ENCODE results near the gene WNK2.

WNK2 gene

GRCh38 chr9:93361995-93362394, 178.1 kb downstream of the WNK2 start:
- Histone ChIP-seq H3K4me3 (ENCODE audit: low read length in 2 of 2) (no peak overlapping the region), H3K27ac (replicated peaks; ENCODE audit: low read length) (no peak overlapping the region), H3K14ac (ENCODE audit: low read length) (no peak overlapping the region), H2BK15ac (ENCODE audit: low read length) (no peak overlapping the region), H2AK5ac (ENCODE audit: low read depth, low read length) (no peak overlapping the region), H3K9ac (ENCODE audit: low read depth, low read length, poor library complexity) (no peak overlapping the region), H3K23ac (ENCODE audit: low read depth, low read length, poor library complexity) (no peak overlapping the region), H2BK5ac (ENCODE audit: low read length) (no peak overlapping the region), H4K91ac (ENCODE audit: low read depth, low read length, poor library complexity) (no peak overlapping the region), H4K8ac (ENCODE audit: low read depth, low read length) (no peak overlapping the region), H2BK120ac (ENCODE audit: low read depth, low read length) (no peak overlapping the region), H3K36me3 (replicated peaks in 1 of 2; ENCODE audit: control insufficient read depth in 2 of 2, insufficient read depth in 2 of 2, low read length in 2 of 2) (no peaks in the 10 kb centered on the region), H3K9me3 (replicated peaks in 1 of 2; ENCODE audit: control insufficient read depth in 2 of 2, insufficient read depth in 1 of 2, low read depth in 1 of 2, low read length in 2 of 2) (peaks cover 3 to 4% of the 10 kb centered on the region in 2 donors), H3K4me1 (ENCODE audit: control insufficient read depth in 2 of 2, insufficient read depth in 1 of 2, low read depth in 1 of 2, low read length in 2 of 2) (no peaks in the 10 kb centered on the region), H3K79me1 (ENCODE audit: low read depth, low read length) (no peaks in the 10 kb centered on the region), H3K4ac (ENCODE audit: low read length) (no peak overlapping the region), H3K18ac (ENCODE audit: low read length) (no peak overlapping the region), H2BK12ac (ENCODE audit: low read length) (no peak overlapping the region), H3K27me3 (ENCODE audit: control insufficient read depth in 3 of 3, insufficient read depth in 3 of 3, low read depth in 1 of 3, low read length in 3 of 3) (peaks cover 0 to 4% (median 0%) of the 10 kb centered on the region in 3 experiments), H3K4me2 (ENCODE audit: insufficient read depth, low read length, poor library complexity, severe bottlenecking) (no peak overlapping the region), H2AFZ (ENCODE audit: low read length) (no peak overlapping the region)
- no peak for DNase-seq (ENCODE audit: low spot score)
- WGBS, 2 donors (ENCODE audit: extremely low coverage in 2 of 2, insufficient read length in 2 of 2, insufficient replicate concordance in 1 of 2) = no CpG with 5 or more reads among the region's 3 CpGs

GRCh38 chr9:93364734-93365426, 180.9 kb downstream of the WNK2 start:
- H4K91ac ChIP-seq (ENCODE audit: low read depth, low read length, poor library complexity) = no peak overlapping the region
- H2BK5ac ChIP-seq (ENCODE audit: low read length) = no peak overlapping the region
- H3K18ac ChIP-seq (ENCODE audit: low read length) = no peak overlapping the region
- H3K36me3 ChIP-seq (replicated peaks in 1 of 2; ENCODE audit: control insufficient read depth in 2 of 2, insufficient read depth in 2 of 2, low read length in 2 of 2) = no peaks in the 10 kb centered on the region
- no peak overlapping the region for H3K9ac ChIP-seq (ENCODE audit: low read depth, low read length, poor library complexity)
- no peak overlapping the region for H2BK12ac ChIP-seq (ENCODE audit: low read length)
- no peak overlapping the region for H3K14ac ChIP-seq (ENCODE audit: low read length)
- H2AK5ac ChIP-seq (ENCODE audit: low read depth, low read length) = no peak overlapping the region
- no peaks in the 10 kb centered on the region for H3K79me1 ChIP-seq (ENCODE audit: low read depth, low read length)
- H3K4me1 ChIP-seq (ENCODE audit: control insufficient read depth in 2 of 2, insufficient read depth in 1 of 2, low read depth in 1 of 2, low read length in 2 of 2) = no peaks in the 10 kb centered on the region
- DNase-seq (ENCODE audit: low spot score) = no peak
- H2AFZ ChIP-seq (ENCODE audit: low read length) = no peak overlapping the region
- no CpG with 5 or more reads among the region's 2 CpGs for WGBS, 2 donors (ENCODE audit: extremely low coverage in 2 of 2, insufficient read length in 2 of 2, insufficient replicate concordance in 1 of 2)
- H3K27ac ChIP-seq (replicated peaks; ENCODE audit: low read length) = no peak overlapping the region
- H2BK15ac ChIP-seq (ENCODE audit: low read length) = no peak overlapping the region
- H3K4me3 ChIP-seq (ENCODE audit: low read length in 2 of 2) = no peak overlapping the region
- H4K8ac ChIP-seq (ENCODE audit: low read depth, low read length) = no peak overlapping the region
- no peak overlapping the region for H3K4me2 ChIP-seq (ENCODE audit: insufficient read depth, low read length, poor library complexity, severe bottlenecking)
- H3K23ac ChIP-seq (ENCODE audit: low read depth, low read length, poor library complexity) = no peak overlapping the region
- H3K9me3 ChIP-seq (replicated peaks in 1 of 2; ENCODE audit: control insufficient read depth in 2 of 2, insufficient read depth in 1 of 2, low read depth in 1 of 2, low read length in 2 of 2) = peaks cover 3 to 4% of the 10 kb centered on the region in 2 donors
- H3K4ac ChIP-seq (ENCODE audit: low read length) = no peak overlapping the region
- H2BK120ac ChIP-seq (ENCODE audit: low read depth, low read length) = no peak overlapping the region
- H3K27me3 ChIP-seq (ENCODE audit: control insufficient read depth in 3 of 3, insufficient read depth in 3 of 3, low read depth in 1 of 3, low read length in 3 of 3) = no peaks in the 10 kb centered on the region

DNA sequence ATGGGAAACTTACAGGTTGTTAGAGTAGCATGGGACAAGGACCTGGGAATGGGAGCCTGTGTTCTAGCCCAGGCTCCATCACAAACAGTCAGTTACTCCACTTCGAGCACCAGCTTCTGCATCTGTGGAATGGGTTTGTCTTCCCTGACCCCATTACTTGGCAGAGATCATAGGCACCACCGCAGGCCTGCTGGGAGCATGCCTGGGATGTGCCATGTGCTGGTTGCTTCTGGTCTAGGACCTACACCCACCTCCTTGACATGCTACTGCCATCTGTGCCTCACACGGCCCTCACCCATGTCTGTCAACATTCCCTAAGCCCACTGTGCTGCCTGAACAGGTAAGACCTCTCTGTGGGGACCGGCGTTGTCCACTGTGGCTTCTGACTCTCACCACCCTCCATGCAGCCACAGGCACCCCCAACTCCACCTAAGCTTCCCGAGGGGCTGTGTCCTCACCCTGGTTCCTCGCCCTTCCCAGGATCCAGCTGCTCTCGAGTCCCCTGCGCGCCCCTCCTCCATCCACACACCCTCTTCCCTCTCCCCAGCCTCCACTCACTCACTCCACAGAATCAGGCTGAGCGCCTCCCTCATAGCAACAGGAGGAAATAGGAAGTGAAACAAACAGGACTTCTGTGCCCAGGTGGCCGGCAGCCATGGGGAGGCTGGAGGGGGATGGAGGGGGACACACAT, 181.6 kb downstream of the WNK2 start:
- no peak overlapping the region for H3K18ac ChIP-seq (ENCODE audit: low read length)
- H2BK12ac ChIP-seq (ENCODE audit: low read length) = no peak overlapping the region
- H4K91ac ChIP-seq (ENCODE audit: low read depth, low read length, poor library complexity) = no peak overlapping the region
- WGBS, 2 donors (ENCODE audit: extremely low coverage in 2 of 2, insufficient read length in 2 of 2, insufficient replicate concordance in 1 of 2) = no CpG with 5 or more reads among the region's 12 CpGs
- H3K79me1 ChIP-seq (ENCODE audit: low read depth, low read length) = no peaks in the 10 kb centered on the region
- H3K4me1 ChIP-seq (ENCODE audit: control insufficient read depth in 2 of 2, insufficient read depth in 1 of 2, low read depth in 1 of 2, low read length in 2 of 2) = no peaks in the 10 kb centered on the region
- no peaks in the 10 kb centered on the region for H3K27me3 ChIP-seq (ENCODE audit: control insufficient read depth in 3 of 3, insufficient read depth in 3 of 3, low read depth in 1 of 3, low read length in 3 of 3)
- H2BK5ac ChIP-seq (ENCODE audit: low read length) = no peak overlapping the region
- H3K4me3 ChIP-seq (ENCODE audit: low read length in 2 of 2) = no peak overlapping the region
- no peak overlapping the region for H3K4me2 ChIP-seq (ENCODE audit: insufficient read depth, low read length, poor library complexity, severe bottlenecking)
- H2AFZ ChIP-seq (ENCODE audit: low read length) = no peak overlapping the region
- no peak for DNase-seq (ENCODE audit: low spot score)
- no peak overlapping the region for H3K27ac ChIP-seq (replicated peaks; ENCODE audit: low read length)
- no peak overlapping the region for H3K14ac ChIP-seq (ENCODE audit: low read length)
- no peak overlapping the region for H4K8ac ChIP-seq (ENCODE audit: low read depth, low read length)
- peaks cover 3 to 4% of the 10 kb centered on the region in 2 donors for H3K9me3 ChIP-seq (replicated peaks in 1 of 2; ENCODE audit: control insufficient read depth in 2 of 2, insufficient read depth in 1 of 2, low read depth in 1 of 2, low read length in 2 of 2)
- H3K36me3 ChIP-seq (replicated peaks in 1 of 2; ENCODE audit: control insufficient read depth in 2 of 2, insufficient read depth in 2 of 2, low read length in 2 of 2) = no peaks in the 10 kb centered on the region
- H3K23ac ChIP-seq (ENCODE audit: low read depth, low read length, poor library complexity) = no peak overlapping the region
- no peak overlapping the region for H2BK15ac ChIP-seq (ENCODE audit: low read length)
- no peak overlapping the region for H2AK5ac ChIP-seq (ENCODE audit: low read depth, low read length)
- H3K9ac ChIP-seq (ENCODE audit: low read depth, low read length, poor library complexity) = no peak overlapping the region
- no peak overlapping the region for H2BK120ac ChIP-seq (ENCODE audit: low read depth, low read length)
- H3K4ac ChIP-seq (ENCODE audit: low read length) = no peak overlapping the region

DNA sequence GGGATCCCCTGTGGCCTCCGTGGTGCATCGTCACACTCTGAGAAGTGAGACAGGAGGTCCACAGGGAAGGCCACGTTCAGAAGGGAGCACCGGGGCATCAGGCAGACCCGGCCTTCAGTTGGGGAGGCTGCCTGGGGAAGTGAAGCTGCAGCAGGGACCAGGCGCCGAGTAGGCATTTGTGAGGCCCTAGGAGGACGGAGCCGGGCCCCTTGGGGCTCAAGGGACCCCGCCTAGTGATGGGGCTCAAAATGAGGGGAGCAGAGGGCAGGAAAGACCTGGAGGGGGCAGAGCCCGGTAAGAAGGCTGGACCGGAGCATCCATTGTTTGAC, 182.1 kb downstream of the WNK2 start:
- Histone ChIP-seq H2BK15ac (ENCODE audit: low read length) (no peak overlapping the region), H3K18ac (ENCODE audit: low read length) (no peak overlapping the region), H3K23ac (ENCODE audit: low read depth, low read length, poor library complexity) (no peak overlapping the region), H3K36me3 (replicated peaks in 1 of 2; ENCODE audit: control insufficient read depth in 2 of 2, insufficient read depth in 2 of 2, low read length in 2 of 2) (no peaks in the 10 kb centered on the region), H2AFZ (ENCODE audit: low read length) (no peak overlapping the region), H3K4me1 (ENCODE audit: control insufficient read depth in 2 of 2, insufficient read depth in 1 of 2, low read depth in 1 of 2, low read length in 2 of 2) (no peaks in the 10 kb centered on the region), H2BK12ac (ENCODE audit: low read length) (no peak overlapping the region), H4K8ac (ENCODE audit: low read depth, low read length) (no peak overlapping the region), H3K9me3 (replicated peaks in 1 of 2; ENCODE audit: control insufficient read depth in 2 of 2, insufficient read depth in 1 of 2, low read depth in 1 of 2, low read length in 2 of 2) (peaks cover 3 to 4% of the 10 kb centered on the region in 2 donors), H2BK120ac (ENCODE audit: low read depth, low read length) (no peak overlapping the region), H2AK5ac (ENCODE audit: low read depth, low read length) (no peak overlapping the region), H3K9ac (ENCODE audit: low read depth, low read length, poor library complexity) (no peak overlapping the region), H3K4me2 (ENCODE audit: insufficient read depth, low read length, poor library complexity, severe bottlenecking) (no peak overlapping the region), H2BK5ac (ENCODE audit: low read length) (no peak overlapping the region), H3K27ac (replicated peaks; ENCODE audit: low read length) (no peak overlapping the region), H3K79me1 (ENCODE audit: low read depth, low read length) (no peaks in the 10 kb centered on the region), H3K4me3 (ENCODE audit: low read length in 2 of 2) (no peak overlapping the region), H4K91ac (ENCODE audit: low read depth, low read length, poor library complexity) (no peak overlapping the region), H3K14ac (ENCODE audit: low read length) (no peak overlapping the region), H3K27me3 (ENCODE audit: control insufficient read depth in 3 of 3, insufficient read depth in 3 of 3, low read depth in 1 of 3, low read length in 3 of 3) (no peaks in the 10 kb centered on the region), H3K4ac (ENCODE audit: low read length) (no peak overlapping the region)
- DNase-seq (ENCODE audit: low spot score) = no peak
- WGBS, 2 donors (ENCODE audit: extremely low coverage in 2 of 2, insufficient read length in 2 of 2, insufficient replicate concordance in 1 of 2) = no CpG with 5 or more reads among the region's 12 CpGs

All from neuronal stem cell (in vitro differentiated cells).